ENCODE results near the gene NPAS3. TPM values are rescaled to one million over a fixed set of nuclear protein-coding genes. Genes with fewer than 3 reads are reported as not detected.

Gene NPAS3
- total and polyA plus RNA-seq, 2 of the 8 experiments (the other 6 are each of a cell fraction or from before 2014, with no cell fraction given), result 0.11 to 0.60 TPM

DNA sequence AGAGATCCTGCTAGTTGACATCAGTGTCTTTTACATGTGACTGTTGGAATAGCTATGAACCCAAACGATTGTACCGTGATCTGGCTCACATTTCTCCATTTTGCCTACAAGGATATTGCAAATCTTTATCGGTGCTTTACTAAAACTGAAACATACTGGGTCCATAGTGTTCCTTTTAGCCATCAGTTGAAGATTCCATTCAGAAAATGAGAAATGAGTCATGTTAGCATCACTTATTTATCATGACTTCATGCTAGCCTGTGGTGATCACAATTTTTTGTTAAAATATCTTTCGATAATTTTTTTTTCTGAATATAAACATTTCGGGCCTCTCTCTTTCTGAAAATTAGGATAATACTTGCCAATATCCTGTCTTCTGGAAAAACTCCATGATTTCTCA, 801.9 kb downstream of the NPAS3 start (continued):
- TF ChIP-seq CTBP2 (IDR thresholded peaks at IDR 0.05; ENCODE audit: borderline replicate concordance, insufficient read depth, insufficient read length, low read length) (no peak), CHD1 (IDR thresholded peaks at IDR 0.05; ENCODE audit: low read depth, low read length) (no peak)

Data from H1 (cell line).